ENCODE measurements around the gene ZBTB16. TPM values are rescaled to one million over a fixed set of nuclear protein-coding genes. Genes with fewer than 3 reads are reported as not detected.

ZBTB16 gene
- total and polyA plus RNA-seq, 8 donors: 7.9 to 318 (median 55.3) TPM

DNA sequence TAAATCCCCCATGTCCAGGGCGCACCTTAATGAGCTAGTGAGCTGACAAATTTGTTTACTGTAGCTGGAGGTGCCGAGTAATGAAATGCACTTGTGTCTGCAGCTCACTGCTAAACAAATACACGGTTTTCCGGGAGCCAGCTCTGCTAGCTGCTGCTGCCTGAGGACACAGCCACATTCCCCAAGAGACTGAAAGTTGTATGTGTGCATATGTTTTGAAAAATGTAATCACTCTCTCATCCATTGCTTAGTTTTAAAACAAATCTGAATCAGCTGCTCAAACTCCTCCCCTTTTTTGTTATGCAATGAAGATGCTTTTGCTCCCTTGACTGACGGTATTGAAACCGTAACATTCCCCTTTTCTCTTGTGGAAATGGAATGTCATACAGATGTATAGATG, 174.2 kb downstream of the ZBTB16 start:
- WGBS, 5 donors: 35 to 51% (median 40%) methylated on average over 6 of the region's 6 CpGs
- no peak for TF ChIP-seq POLR2A (IDR thresholded peaks at IDR 0.05)
- TF ChIP-seq EP300 (IDR thresholded peaks at IDR 0.05): no peak
- TF ChIP-seq, protein P1, sequence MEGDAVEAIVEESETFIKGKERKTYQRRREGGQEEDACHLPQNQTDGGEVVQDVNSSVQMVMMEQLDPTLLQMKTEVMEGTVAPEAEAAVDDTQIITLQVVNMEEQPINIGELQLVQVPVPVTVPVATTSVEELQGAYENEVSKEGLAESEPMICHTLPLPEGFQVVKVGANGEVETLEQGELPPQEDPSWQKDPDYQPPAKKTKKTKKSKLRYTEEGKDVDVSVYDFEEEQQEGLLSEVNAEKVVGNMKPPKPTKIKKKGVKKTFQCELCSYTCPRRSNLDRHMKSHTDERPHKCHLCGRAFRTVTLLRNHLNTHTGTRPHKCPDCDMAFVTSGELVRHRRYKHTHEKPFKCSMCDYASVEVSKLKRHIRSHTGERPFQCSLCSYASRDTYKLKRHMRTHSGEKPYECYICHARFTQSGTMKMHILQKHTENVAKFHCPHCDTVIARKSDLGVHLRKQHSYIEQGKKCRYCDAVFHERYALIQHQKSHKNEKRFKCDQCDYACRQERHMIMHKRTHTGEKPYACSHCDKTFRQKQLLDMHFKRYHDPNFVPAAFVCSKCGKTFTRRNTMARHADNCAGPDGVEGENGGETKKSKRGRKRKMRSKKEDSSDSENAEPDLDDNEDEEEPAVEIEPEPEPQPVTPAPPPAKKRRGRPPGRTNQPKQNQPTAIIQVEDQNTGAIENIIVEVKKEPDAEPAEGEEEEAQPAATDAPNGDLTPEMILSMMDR (IDR thresholded peaks at IDR 0.05): no peak
- TF ChIP-seq POLR2AphosphoS5 (IDR thresholded peaks at IDR 0.05): no peak
- Histone ChIP-seq H3K27ac (no peak overlapping the region), H3K9me3 (no peaks in the 10 kb centered on the region), H3K27me3 (no peaks in the 10 kb centered on the region), H3K4me3 (no peak overlapping the region), H3K36me3 (peaks cover 0 to 20% (median 13%) of the 10 kb centered on the region in 4 donors), H3K4me1 (peaks cover 20 to 85% (median 45%) of the 10 kb centered on the region in 4 donors)
- DNase-seq: peak in 1 of 2 donors; percentile 53
- intact Hi-C loops (cut with DNase I; ENCODE audit: low total_unique reads): no loop called here

DNA sequence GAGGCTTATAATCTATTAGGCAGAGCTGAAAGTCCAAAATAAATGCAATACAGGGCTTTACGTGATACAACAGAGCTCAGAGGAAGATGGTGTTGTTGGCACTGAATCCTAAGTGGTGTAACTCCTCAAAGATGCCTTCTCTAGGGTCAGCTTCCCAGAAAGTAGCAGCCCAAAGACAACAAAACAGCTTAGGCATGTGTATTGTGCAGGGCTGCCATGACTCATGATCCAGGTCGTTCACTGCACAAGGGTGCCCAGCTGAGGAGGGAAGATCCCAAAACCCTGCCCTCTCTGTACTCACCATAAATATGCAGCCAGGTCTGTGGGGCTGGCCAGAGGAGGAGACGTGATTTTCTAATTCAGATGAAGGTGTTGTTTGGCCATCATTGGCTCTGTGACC, 177.3 kb downstream of the ZBTB16 start:
- Histone ChIP-seq H3K9me3 (no peaks in the 10 kb centered on the region), H3K27me3 (no peaks in the 10 kb centered on the region), H3K27ac (no peak overlapping the region), H3K4me3 (no peak overlapping the region), H3K4me1 (peaks cover 20 to 66% (median 30%) of the 10 kb centered on the region in 4 donors), H3K36me3 (peaks cover 3 to 43% (median 40%) of the 10 kb centered on the region in 4 donors)
- TF ChIP-seq POLR2A (IDR thresholded peaks at IDR 0.05) (no peak), EP300 (IDR thresholded peaks at IDR 0.05) (no peak), POLR2AphosphoS5 (IDR thresholded peaks at IDR 0.05) (no peak)
- TF ChIP-seq, protein P1 (IDR thresholded peaks at IDR 0.05): no peak
- intact Hi-C loops (cut with DNase I; ENCODE audit: low total_unique reads): no loop called here
- WGBS, 5 donors: 64 to 74% (median 69%) methylated on average over 3 of the region's 3 CpGs
- no peak for DNase-seq

DNA sequence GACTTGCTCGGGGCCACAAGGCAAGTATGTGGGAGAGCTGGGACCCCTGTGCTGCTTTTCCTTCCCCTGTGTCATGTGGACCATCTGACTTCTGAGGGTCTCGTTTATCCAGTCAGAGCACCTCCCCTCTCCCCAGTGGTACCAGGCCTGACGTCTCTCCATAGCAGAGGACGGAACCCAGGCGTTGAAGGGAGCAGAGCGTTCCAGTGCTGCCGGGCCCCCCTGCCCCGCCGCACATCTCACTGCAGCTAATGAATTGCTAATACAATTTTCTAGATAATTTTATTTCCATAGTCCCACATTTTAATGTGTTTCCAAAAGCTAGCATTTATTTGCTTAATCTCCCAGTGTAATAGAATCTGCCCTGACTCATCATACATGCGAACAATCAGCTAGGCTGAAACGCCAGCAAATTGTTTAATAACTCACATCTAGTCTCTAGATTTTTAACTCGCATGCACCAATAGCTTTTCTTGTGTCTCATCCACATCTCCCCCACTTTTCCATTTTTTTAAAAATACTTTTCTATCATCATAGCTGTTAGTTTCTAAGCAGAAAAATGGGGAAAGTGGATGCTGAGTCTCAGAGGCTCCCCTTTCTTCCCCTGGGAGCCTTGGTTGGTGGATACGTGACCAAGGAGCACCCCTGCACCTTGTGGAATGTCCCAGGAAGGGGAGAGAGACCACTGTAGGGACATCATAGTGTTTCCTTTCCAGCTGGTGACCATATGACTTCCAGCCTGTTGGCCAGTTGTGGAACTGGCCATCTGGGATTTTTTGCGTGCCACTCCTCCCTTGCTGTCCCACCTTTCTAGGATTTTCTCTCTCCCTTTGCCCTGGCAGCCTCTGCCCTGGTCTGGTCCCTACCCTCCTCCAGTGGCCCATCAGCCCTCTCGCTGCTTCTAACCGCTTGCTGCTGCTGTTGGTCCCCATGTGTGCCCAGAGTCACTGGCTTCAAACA, 178.1 kb downstream of the ZBTB16 start:
- Histone ChIP-seq H3K36me3 (peaks cover 11 to 50% (median 48%) of the 10 kb centered on the region in 4 donors), H3K9me3 (no peaks in the 10 kb centered on the region), H3K27me3 (no peaks in the 10 kb centered on the region), H3K4me1 (peaks cover 16 to 59% (median 24%) of the 10 kb centered on the region in 4 donors), H3K27ac (no peak overlapping the region), H3K4me3 (no peak overlapping the region)
- TF ChIP-seq, protein P1 (IDR thresholded peaks at IDR 0.05): no peak
- TF ChIP-seq EP300 (IDR thresholded peaks at IDR 0.05) (no peak), POLR2AphosphoS5 (IDR thresholded peaks at IDR 0.05) (no peak), POLR2A (IDR thresholded peaks at IDR 0.05) (no peak)
- no peak for DNase-seq
- 84 to 90% (median 89%) methylated on average over 12 to 16 of the region's 16 CpGs for WGBS, 5 donors
- intact Hi-C loops (cut with DNase I; ENCODE audit: low total_unique reads): no loop called here

DNA sequence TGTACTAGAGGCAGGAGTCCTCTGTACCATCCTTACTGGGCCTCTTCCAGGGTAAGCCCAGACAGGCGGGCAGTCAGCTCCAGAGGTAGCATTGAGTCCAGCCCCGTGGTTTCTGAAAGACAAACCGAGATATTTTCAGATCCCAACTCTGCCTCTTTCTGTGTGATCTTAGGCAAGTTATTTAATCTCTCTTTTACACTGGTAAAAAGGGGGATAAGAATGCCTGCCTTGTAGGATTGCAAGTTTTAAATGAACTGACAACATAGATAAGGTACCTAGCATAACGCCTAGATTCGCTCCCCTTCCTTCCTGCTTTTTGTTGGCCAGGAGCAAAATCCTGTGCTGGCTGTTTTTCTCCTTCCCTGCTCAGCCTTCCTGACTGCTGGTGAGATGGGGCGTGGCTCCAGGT, 180.2 kb downstream of the ZBTB16 start:
- peaks cover 16 to 72% (median 68%) of the 10 kb centered on the region in 4 donors for H3K36me3 ChIP-seq
- no peak for DNase-seq
- no peak overlapping the region for H3K4me3 ChIP-seq
- intact Hi-C loops (cut with DNase I; ENCODE audit: low total_unique reads): loop anchor here (10.0 kb wide), 1 partner anchor 335 kb away; the partner anchor contains the start of gene HTR3B
- peaks cover 9 to 64% (median 23%) of the 10 kb centered on the region in 4 donors for H3K4me1 ChIP-seq
- no peaks in the 10 kb centered on the region for H3K9me3 ChIP-seq
- 35 to 62% (median 51%) methylated on average over 6 of the region's 6 CpGs for WGBS, 5 donors
- TF ChIP-seq POLR2AphosphoS5 (IDR thresholded peaks at IDR 0.05): no peak
- no peak for TF ChIP-seq EP300 (IDR thresholded peaks at IDR 0.05)
- TF ChIP-seq, protein P1 (IDR thresholded peaks at IDR 0.05): no peak
- no peak for TF ChIP-seq POLR2A (IDR thresholded peaks at IDR 0.05)
- H3K27me3 ChIP-seq: no peaks in the 10 kb centered on the region
- H3K27ac ChIP-seq: no peak overlapping the region

Data from stomach (tissue), 9 donors.